Stomach (tissue), 9 donors: ENCODE data around the gene DLGAP1. TPM values are rescaled to one million over a fixed set of nuclear protein-coding genes. Genes with fewer than 3 reads are reported as not detected.

Source experiments
- DNase-seq, 2 donors: peaks; one replicate each; pipeline versions ENCODE4 v3.0.0 to v3.0.0-alpha.2; 2013 to 2019
- H3K27ac ChIP-seq, 5 donors: fragments of 200-600 bp in 4 of 5; sonication (generic) in 4 of 5; one replicate each; pipeline ENCODE4 v1.5.1; 2013 to 2019; ENCODE audit warnings: mild to moderate bottlenecking in 1 of 5, moderate library complexity in 1 of 5
- H3K27me3 ChIP-seq, 3 donors: fragments of 200-600 bp; sonication (generic); one replicate each; pipeline ENCODE4 v1.5.1; 2017 to 2019; ENCODE audit warnings: mixed run types in 1 of 3
- H3K36me3 ChIP-seq, 4 donors: fragments of 200-600 bp; sonication (generic); 1 replicate in 3 of 4; 2 replicates in 1 of 4; pipeline ENCODE4 v1.5.1; 2016 to 2019
- H3K4me1 ChIP-seq, 4 donors: fragments of 200-600 bp; sonication (generic); one replicate each; pipeline ENCODE4 v1.5.1; 2016 to 2019
- H3K4me3 ChIP-seq, 4 donors: fragments of 200-600 bp; sonication (generic) in 3 of 4; one replicate each; pipeline ENCODE4 v1.5.1; 2016 to 2019; ENCODE audit warnings: mild to moderate bottlenecking in 1 of 4
- H3K9me3 ChIP-seq, 4 donors: fragments of 200-600 bp; sonication (generic); one replicate each; pipeline ENCODE4 v1.5.1; 2016 to 2019
- CTCF ChIP-seq, 7 experiments: fragments of 450-650 bp in 4 of 7; fragments of 200-600 bp in 3 of 7; sonication (generic) in 3 of 7; IDR thresholded peaks; one replicate each; pipeline ENCODE4 v1.5.1; 2016 to 2019; ENCODE audit warnings: antibody characterized with exemption in 7 of 7, control low read depth in 2 of 7, mild to moderate bottlenecking in 1 of 7
- EP300 ChIP-seq: sonication (generic); formaldehyde crosslinking; IDR thresholded peaks from one replicate; pipeline ENCODE4 v1.6.1; 2017; ENCODE audit warnings: antibody characterized with exemption
- POLR2A ChIP-seq, 4 donors: fragments of 450-650 bp; IDR thresholded peaks; one replicate each; pipeline ENCODE4 v1.6.1; 2016; ENCODE audit warnings: antibody characterized with exemption in 4 of 4, control low read depth in 2 of 4, mild to moderate bottlenecking in 1 of 4, moderate library complexity in 1 of 4
- POLR2AphosphoS5 ChIP-seq, 3 donors: sonication (generic); formaldehyde crosslinking; IDR thresholded peaks; one replicate each; pipeline ENCODE4 v1.6.1; 2016; ENCODE audit warnings: antibody characterized with exemption in 3 of 3
- WGBS, 5 donors: extraction: QIAGEN DNeasy Blood & Tissue Kit in 3 of 5; methylation state at CpG; one replicate each; pipeline versions ENCODE4 v1.1.5 to v1.1.7; 2013 to 2018; 5-methylcytosine and 5-hydroxymethylcytosine counted together
- intact Hi-C: fragments of 100-400 bp; cut with DNase I; formaldehyde crosslinking; loops from one replicate; pipeline ENCODE4 v1.15.1; 2023; ENCODE audit warnings: low total_unique reads
- polyA plus RNA-seq, 3 donors: library from polyadenylated mRNA; stranded (reverse); fragments of 200-250 nt; gene quantifications; one replicate each; pipeline ENCODE4 v1.2.3, GENCODE V29; 2013
- total RNA-seq, 5 donors: library from RNA; depleted of rRNA; stranded (reverse); fragments of >200 nt; gene quantifications; one replicate each; pipeline versions ENCODE4 v1.1.0 to v1.2.3, GENCODE V29; 2014 to 2016
- donor health status: healthy with polysubstance abuse.
- donor health status: Bipolar disorder and iron deficiency.
- donor health status: healthy.

Gene DLGAP1
- total and polyA plus RNA-seq, 8 donors, result 0.06 to 7.0 (median 1.3) TPM; not detected in 1

- intact Hi-C loops, result loop anchor here (10.0 kb wide), 2 partner anchors 125 to 175 kb away; no protein-coding TSS in a partner anchor
- H3K4me3 ChIP-seq, result no peak overlapping the region
- peaks cover 0 to 3% (median 0%) of the 10 kb centered on the region in 3 donors for H3K27me3 ChIP-seq
- DNase-seq, result peak in 1 of 2 donors; percentile 69
- peaks cover 0 to 5% (median 2%) of the 10 kb centered on the region in 4 donors for H3K4me1 ChIP-seq
- H3K27ac ChIP-seq, result no peak overlapping the region
- 7 to 20% (median 14%) methylated on average over 2 of the region's 2 CpGs for WGBS, 5 donors
- no peaks in the 10 kb centered on the region for H3K9me3 ChIP-seq
- no peaks in the 10 kb centered on the region for H3K36me3 ChIP-seq
- TF ChIP-seq CTCF (IDR thresholded peaks at IDR 0.05) (peak in 4 of 7 experiments; percentile 15 to 58 (median 50)), POLR2A (IDR thresholded peaks at IDR 0.05) (no peak)
Measured at GRCh38 chr18:3869848-3870247, 585.3 kb downstream of the DLGAP1 start.

- peak in 1 of 2 donors; percentile 31 for DNase-seq
- Histone ChIP-seq H3K27me3 (peaks cover 0 to 3% (median 0%) of the 10 kb centered on the region in 3 donors), H3K27ac (peak overlapping the region in 1 of 5 donors; percentile 11), H3K4me3 (no peak overlapping the region), H3K36me3 (no peaks in the 10 kb centered on the region), H3K4me1 (peaks cover 0 to 5% (median 2%) of the 10 kb centered on the region in 4 donors), H3K9me3 (no peaks in the 10 kb centered on the region)
- 23 to 42% (median 35%) methylated on average over 8 of the region's 8 CpGs for WGBS, 5 donors
- intact Hi-C loops, result no loop called here
- TF ChIP-seq POLR2A (IDR thresholded peaks at IDR 0.05) (no peak), CTCF (IDR thresholded peaks at IDR 0.05) (no peak), POLR2AphosphoS5 (IDR thresholded peaks at IDR 0.05) (no peak), EP300 (no peak)
Measured at GRCh38 chr18:3867864-3868311, 587.2 kb downstream of the DLGAP1 start.

- no peaks in the 10 kb centered on the region for H3K27me3 ChIP-seq
- no peaks in the 10 kb centered on the region for H3K36me3 ChIP-seq
- 80 to 90% (median 86%) methylated on average over 3 of the region's 3 CpGs for WGBS, 5 donors
- DNase-seq, result no peak
- no peaks in the 10 kb centered on the region for H3K9me3 ChIP-seq
- TF ChIP-seq POLR2A (IDR thresholded peaks at IDR 0.05) (no peak), CTCF (IDR thresholded peaks at IDR 0.05) (no peak), POLR2AphosphoS5 (IDR thresholded peaks at IDR 0.05) (no peak), EP300 (no peak)
- H3K27ac ChIP-seq, result no peak overlapping the region
- H3K4me1 ChIP-seq, result peaks cover 0 to 5% (median 2%) of the 10 kb centered on the region in 4 donors
- intact Hi-C loops, result no loop called here
- no peak overlapping the region for H3K4me3 ChIP-seq
Measured at GRCh38 chr18:3867236-3867635, 587.9 kb downstream of the DLGAP1 start.

- H3K36me3 ChIP-seq, result no peaks in the 10 kb centered on the region
- no peaks in the 10 kb centered on the region for H3K9me3 ChIP-seq
- intact Hi-C loops, result no loop called here
- WGBS, 5 donors, result 88 to 94% (median 90%) methylated on average over 4 of the region's 4 CpGs
- H3K4me1 ChIP-seq, result peaks cover 0 to 5% (median 2%) of the 10 kb centered on the region in 4 donors
- H3K27ac ChIP-seq, result no peak overlapping the region
- no peak for TF ChIP-seq POLR2A (IDR thresholded peaks at IDR 0.05)
- TF ChIP-seq CTCF (IDR thresholded peaks at IDR 0.05), result no peak
- no peak for TF ChIP-seq POLR2AphosphoS5 (IDR thresholded peaks at IDR 0.05)
- no peak for TF ChIP-seq EP300
- DNase-seq, result no peak
- H3K4me3 ChIP-seq, result no peak overlapping the region
- no peaks in the 10 kb centered on the region for H3K27me3 ChIP-seq
Measured at GRCh38 chr18:3864669-3865298, 590.3 kb downstream of the DLGAP1 start.
